ENCODE results near the gene CLBA1.

DNA sequence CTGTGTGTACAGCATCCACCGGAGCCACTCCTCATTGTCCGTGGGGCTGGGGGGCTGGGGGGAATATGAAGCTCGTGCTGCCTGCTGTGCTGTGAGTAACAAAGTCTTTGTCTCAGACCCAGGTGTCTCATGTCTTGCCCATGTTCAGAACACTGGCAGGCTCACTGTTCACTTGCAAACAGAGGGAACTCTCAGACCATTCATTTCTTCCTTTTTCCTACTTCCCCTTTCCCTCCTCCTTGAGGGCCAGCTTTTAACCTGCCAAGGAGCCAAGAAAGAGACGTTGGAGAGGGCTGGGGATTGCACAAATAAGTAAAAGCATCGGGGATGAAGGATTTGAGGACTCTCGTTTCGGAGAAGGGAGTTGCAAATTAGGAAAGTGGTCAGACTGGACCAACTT is 58.1 kb downstream of the CLBA1 start:
- TF ChIP-seq, protein P1, sequence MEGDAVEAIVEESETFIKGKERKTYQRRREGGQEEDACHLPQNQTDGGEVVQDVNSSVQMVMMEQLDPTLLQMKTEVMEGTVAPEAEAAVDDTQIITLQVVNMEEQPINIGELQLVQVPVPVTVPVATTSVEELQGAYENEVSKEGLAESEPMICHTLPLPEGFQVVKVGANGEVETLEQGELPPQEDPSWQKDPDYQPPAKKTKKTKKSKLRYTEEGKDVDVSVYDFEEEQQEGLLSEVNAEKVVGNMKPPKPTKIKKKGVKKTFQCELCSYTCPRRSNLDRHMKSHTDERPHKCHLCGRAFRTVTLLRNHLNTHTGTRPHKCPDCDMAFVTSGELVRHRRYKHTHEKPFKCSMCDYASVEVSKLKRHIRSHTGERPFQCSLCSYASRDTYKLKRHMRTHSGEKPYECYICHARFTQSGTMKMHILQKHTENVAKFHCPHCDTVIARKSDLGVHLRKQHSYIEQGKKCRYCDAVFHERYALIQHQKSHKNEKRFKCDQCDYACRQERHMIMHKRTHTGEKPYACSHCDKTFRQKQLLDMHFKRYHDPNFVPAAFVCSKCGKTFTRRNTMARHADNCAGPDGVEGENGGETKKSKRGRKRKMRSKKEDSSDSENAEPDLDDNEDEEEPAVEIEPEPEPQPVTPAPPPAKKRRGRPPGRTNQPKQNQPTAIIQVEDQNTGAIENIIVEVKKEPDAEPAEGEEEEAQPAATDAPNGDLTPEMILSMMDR (IDR thresholded peaks at IDR 0.05), result no peak
- no peak for TF ChIP-seq POLR2A (IDR thresholded peaks at IDR 0.05)
